HG03139 (cell line): ENCODE results near the gene SIRPA.
"Not testable (repeated sequence)": the region's sequence is repeated elsewhere in the genome, so short reads cannot be mapped to it uniquely, and the experiment has no call there.

Experiments
- ATAC-seq: cut with Tn5 transposase; IDR thresholded peaks from one replicate; pipeline ENCODE4 v1.9.1; 2021; ENCODE audit not compliant: unreplicated experiment

Gene SIRPA

GRCh38 chr20:1906361-1907051 is 11.3 kb downstream of the SIRPA start:
- ATAC-seq = no peak

- ATAC-seq = no peak
Measured at GRCh38 chr20:1907586-1907985, 12.4 kb downstream of the SIRPA start.

GRCh38 chr20:1908191-1908590 is 13.0 kb downstream of the SIRPA start:
- no peak for ATAC-seq

GRCh38 chr20:1909097-1909496 is 13.9 kb downstream of the SIRPA start:
- ATAC-seq = no peak

GRCh38 chr20:1911536-1911935 is 16.3 kb downstream of the SIRPA start:
- no peak for ATAC-seq

GRCh38 chr20:1912053-1912452 is 16.8 kb downstream of the SIRPA start:
- ATAC-seq = no peak

- no peak for ATAC-seq
Measured at GRCh38 chr20:1912646-1913045, 17.4 kb downstream of the SIRPA start.

GRCh38 chr20:1915233-1915632 is 20.0 kb downstream of the SIRPA start:
- ATAC-seq = not testable (repeated sequence)

GRCh38 chr20:1915725-1916124 is 20.5 kb downstream of the SIRPA start:
- ATAC-seq = no peak

GRCh38 chr20:1917786-1918185 is 22.6 kb downstream of the SIRPA start:
- ATAC-seq = no peak

- ATAC-seq = no peak
Measured at GRCh38 chr20:1918491-1919165, 23.4 kb downstream of the SIRPA start.

- ATAC-seq = no peak
Measured at GRCh38 chr20:1920252-1920651, 25.0 kb downstream of the SIRPA start.

- ATAC-seq = no peak
Measured at GRCh38 chr20:1920826-1921225, 25.6 kb downstream of the SIRPA start.

GRCh38 chr20:1921985-1922384 is 26.8 kb downstream of the SIRPA start:
- ATAC-seq = not testable (repeated sequence)

- no peak for ATAC-seq
Measured at GRCh38 chr20:1922786-1923185, 27.6 kb downstream of the SIRPA start.

- ATAC-seq = no peak
Measured at GRCh38 chr20:1924910-1925861, 30.0 kb downstream of the SIRPA start.

GRCh38 chr20:1926237-1926636 is 31.0 kb downstream of the SIRPA start:
- no peak for ATAC-seq

GRCh38 chr20:1927217-1927616 is 32.0 kb downstream of the SIRPA start:
- no peak for ATAC-seq

GRCh38 chr20:1928154-1928553 is 32.9 kb downstream of the SIRPA start:
- ATAC-seq = no peak

- no peak for ATAC-seq
Measured at GRCh38 chr20:1928782-1929181, 33.6 kb downstream of the SIRPA start.

GRCh38 chr20:1929460-1929859 is 34.3 kb downstream of the SIRPA start:
- no peak for ATAC-seq

- no peak for ATAC-seq
Measured at GRCh38 chr20:1930165-1930564, 35.0 kb downstream of the SIRPA start.
